Transverse colon (tissue), 3 donors: ENCODE data around the gene ZFX.

Source experiments
- POLR2A ChIP-seq: fragments of 450-650 bp; IDR thresholded peaks from one replicate; pipeline ENCODE4 v1.6.1; 2016; ENCODE audit warnings: antibody characterized with exemption, mild to moderate bottlenecking, moderate library complexity
- TF ChIP-seq, protein P1 (sequence below), 5 experiments: fragments of 200-600 bp in 3 of 5; fragments of 450-650 bp in 2 of 5; sonication (generic) in 3 of 5; IDR thresholded peaks; 1 replicate in 2 of 5; 2 replicates in 3 of 5; pipeline ENCODE4 v1.5.1; 2016 to 2017; ENCODE audit warnings: antibody characterized with exemption in 5 of 5, inconsistent platforms in 3 of 5, mild to moderate bottlenecking in 2 of 5, moderate library complexity in 1 of 5

DNA sequence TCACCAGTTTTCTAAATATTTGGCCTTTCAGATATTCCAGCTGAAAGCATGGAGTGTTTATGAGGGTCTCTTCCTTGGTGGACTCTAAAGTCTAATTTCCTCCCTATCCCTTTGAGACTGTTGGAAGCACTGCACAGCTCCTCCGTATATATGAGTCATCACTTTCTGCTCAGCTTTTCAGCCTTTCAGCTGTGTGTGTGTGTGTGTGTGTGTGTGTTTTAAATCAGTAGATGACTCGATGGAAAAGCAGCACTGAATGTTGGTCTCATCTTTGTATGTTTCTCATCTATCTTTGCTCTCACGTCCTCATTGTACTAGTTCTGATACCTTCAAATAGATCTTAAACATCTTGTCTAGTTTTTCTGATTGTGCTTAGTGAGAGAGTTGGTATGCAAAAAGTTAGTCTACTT, 81.6 kb downstream of the ZFX start:
- TF ChIP-seq, protein P1, sequence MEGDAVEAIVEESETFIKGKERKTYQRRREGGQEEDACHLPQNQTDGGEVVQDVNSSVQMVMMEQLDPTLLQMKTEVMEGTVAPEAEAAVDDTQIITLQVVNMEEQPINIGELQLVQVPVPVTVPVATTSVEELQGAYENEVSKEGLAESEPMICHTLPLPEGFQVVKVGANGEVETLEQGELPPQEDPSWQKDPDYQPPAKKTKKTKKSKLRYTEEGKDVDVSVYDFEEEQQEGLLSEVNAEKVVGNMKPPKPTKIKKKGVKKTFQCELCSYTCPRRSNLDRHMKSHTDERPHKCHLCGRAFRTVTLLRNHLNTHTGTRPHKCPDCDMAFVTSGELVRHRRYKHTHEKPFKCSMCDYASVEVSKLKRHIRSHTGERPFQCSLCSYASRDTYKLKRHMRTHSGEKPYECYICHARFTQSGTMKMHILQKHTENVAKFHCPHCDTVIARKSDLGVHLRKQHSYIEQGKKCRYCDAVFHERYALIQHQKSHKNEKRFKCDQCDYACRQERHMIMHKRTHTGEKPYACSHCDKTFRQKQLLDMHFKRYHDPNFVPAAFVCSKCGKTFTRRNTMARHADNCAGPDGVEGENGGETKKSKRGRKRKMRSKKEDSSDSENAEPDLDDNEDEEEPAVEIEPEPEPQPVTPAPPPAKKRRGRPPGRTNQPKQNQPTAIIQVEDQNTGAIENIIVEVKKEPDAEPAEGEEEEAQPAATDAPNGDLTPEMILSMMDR (IDR thresholded peaks at IDR 0.05): no peak
- TF ChIP-seq POLR2A: no peak
